GM21447 (cell line): ENCODE data around the gene AKIRIN2.
"Not testable (repeated sequence)": the region's sequence is repeated elsewhere in the genome, so short reads cannot be mapped to it uniquely, and the experiment has no call there.

ENCODE experiments used
- ATAC-seq: cut with Tn5 transposase; IDR thresholded peaks from one replicate; pipeline ENCODE4 v1.9.1; 2021; ENCODE audit not compliant: unreplicated experiment

Gene AKIRIN2

DNA sequence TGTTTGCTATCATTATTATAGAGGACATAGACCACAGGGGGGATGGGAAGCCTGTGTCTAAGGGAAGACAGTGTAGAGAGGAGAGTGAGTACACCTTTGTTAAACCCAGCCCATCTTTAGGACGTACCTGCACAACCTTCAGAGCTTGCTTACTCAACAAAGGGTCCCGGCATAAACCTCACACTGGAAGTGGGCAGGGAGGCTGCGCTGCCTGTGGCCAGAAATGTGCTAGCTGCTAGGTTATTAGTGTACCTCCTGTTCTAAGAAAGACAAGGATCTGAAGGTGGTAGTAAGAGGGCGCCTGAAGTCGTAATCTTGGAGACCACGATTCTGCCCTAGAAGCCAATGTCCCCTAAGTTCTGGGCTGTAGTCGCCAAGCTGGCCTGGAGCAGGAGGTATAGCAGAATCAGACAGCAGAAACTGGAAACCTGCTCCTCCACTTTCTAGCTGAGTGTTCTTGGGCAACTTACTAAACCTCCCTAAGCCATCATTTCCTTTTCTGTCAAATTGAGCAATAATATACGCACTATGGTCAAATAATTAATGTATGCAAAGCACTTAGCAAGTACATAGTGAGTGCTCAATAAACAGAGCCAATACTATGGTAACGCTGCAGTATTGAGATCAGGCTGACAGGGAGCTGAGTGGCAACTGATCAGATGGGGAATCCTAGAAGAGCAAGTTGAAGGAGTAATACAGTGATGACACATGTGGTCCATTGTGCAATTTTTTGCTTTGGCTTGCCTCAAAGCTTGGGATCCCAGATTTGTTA lies 16.8 kb upstream of the AKIRIN2 start:
- no peak for ATAC-seq

DNA sequence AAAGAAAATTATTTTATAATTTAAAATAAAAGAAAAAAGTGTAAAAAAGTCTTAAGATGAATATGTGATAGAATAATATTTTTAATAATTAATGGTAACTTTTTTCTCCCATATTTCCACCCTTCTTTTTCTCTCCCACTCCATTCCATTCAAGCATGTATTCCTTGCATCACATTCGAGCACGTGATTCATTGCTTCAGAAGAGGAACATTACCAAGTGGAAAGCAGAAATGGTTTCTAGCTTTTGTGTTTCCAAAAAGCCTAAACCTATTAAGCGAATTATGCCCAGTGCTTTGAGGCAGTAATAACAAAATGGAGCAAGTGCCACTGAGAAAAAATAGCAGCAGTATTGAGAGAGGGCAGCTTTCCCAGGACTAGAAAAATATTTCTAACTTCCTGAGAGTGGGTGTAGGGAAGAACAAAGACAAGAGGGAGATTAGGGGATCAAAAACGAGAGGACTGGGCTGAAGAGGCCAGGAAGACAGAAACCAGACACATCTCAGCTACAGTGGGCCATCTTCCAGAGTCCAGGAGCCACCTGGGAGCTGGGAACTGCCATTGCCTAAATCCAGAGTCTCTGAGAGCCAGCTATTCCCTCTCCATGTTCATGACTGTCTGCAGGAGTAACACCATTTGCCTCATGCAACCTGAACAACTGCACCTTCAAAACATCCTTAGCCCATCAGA lies 15.0 kb upstream of the AKIRIN2 start:
- ATAC-seq = no peak

DNA sequence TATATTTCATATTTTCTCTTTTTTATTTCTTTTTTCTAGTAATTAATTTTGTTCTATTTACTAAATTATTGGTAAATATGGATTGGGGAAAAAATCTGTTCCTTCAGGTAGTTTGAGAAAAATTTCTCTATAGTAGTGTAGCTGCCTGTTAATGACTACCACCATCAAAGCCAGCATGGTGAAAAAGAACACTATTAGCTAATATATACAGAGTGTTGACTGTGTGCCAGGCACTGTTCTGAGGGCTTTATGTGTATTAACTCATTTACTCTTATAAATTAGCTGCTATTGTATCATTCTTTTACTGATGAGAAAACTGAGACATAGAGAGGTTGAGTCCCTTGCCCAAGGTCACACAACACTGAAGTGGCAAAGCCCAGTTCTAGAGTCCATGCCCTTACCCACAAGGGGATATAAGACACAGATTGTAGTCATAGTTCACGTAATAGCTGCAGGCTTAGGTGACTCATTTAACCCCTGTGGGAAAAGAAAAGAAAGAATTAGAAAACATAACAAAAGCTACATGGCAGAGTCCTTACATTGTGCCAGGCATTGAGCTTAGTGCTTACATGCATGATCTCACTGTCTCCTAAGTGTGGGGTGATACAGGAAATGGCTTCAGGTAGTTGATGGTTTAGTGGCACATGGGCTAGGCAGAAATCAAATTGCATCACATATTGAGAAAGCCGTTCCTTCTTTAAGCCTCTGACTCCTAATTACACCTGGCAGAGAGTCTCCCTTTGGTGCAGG lies 12.2 kb upstream of the AKIRIN2 start:
- ATAC-seq = peak; percentile 76

- ATAC-seq = not testable (repeated sequence)
These were observed 10.7 kb upstream of the AKIRIN2 start for GRCh38 chr6:87712713-87713112.

DNA sequence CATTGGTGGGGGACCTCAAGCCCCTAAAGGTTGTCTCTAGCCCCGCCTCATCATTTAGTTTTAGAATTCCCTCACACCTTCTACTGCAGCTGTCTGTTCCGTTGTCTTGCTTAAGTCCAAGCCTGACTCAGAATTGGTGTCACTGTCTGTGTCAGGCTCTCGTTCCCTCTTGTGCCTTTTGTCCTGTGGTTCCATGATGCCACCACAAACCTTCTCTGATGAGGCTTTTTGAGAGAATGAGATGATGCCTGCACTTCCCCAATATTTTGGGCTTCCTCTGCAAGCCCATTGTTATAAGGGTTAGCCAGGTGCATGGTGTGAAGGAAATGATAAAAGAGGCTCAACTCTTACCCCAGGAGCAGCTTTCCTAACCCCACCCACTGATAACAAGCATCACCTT lies 8.1 kb upstream of the AKIRIN2 start:
- no peak for ATAC-seq

DNA sequence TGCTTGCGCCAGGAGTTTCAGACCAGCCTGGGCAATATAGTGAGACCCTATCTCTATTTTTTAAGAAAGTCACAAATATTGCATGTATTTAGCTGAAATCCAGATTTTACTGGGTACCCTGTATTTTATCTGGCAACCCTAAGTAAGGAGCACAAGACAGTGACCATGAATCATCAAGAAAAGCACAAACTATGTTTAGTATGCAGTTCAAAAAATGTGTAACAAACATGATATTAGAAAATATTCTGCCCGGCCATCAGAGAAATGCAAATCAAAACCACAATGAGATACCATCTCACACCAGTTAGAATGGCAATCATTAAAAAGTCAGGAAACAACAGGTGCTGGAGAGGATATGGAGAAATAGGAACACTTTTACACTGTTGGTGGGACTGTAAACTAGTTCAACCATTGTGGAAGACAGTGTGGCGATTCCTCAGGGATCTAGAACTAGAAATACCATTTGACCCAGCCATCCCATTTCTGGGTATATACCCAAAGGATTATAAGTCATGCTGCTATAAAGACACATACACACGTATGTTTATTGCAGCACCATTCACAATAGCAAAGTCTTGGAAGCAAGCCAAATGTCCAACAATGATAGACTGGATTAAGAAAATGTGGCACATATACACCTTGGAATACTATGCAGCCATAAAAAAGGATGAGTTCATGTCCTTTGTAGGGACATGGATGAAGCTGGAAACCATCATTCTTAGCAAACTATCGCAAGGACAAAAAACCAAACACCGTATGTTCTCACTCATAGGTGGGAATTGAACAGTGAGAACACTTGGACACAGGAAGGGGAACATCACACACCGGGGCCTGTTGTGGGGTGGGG lies 6.8 kb upstream of the AKIRIN2 start:
- not testable (repeated sequence) for ATAC-seq

DNA sequence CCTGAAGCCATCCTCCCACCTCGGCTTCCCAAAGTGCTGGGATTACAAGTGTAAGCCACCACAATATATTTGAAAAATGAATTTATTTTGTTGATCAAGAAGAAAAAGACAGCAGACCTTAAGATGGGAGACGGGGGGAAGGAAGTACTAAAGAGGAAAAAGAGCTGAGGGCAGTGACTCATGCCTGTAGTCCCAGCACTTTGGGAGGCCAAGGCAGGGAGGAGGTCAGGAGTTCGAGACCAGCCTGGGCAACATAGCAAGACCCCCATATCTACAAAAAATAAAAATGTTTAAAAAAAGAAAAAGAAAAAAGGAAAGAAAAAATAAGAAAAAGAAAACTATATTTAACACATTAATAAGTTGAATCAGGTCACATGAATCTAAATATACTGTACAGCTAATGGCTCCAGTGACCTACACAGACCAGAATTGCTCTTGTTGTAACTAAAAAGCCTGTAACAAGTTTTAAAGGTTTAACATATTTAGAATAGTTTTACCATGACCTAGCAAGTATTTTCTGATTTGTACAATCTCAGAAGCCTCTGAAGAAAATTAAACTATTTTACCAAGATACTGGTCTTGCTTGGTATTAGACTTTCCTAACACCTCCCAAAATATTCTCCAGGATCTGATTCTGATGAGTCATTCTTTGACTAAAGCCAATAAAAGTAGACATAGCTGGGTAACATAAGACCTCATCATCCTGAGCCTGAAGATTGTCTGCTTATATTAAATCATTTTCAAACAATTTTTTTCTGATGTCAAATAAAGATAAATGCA lies 4.3 kb upstream of the AKIRIN2 start:
- ATAC-seq = no peak

DNA sequence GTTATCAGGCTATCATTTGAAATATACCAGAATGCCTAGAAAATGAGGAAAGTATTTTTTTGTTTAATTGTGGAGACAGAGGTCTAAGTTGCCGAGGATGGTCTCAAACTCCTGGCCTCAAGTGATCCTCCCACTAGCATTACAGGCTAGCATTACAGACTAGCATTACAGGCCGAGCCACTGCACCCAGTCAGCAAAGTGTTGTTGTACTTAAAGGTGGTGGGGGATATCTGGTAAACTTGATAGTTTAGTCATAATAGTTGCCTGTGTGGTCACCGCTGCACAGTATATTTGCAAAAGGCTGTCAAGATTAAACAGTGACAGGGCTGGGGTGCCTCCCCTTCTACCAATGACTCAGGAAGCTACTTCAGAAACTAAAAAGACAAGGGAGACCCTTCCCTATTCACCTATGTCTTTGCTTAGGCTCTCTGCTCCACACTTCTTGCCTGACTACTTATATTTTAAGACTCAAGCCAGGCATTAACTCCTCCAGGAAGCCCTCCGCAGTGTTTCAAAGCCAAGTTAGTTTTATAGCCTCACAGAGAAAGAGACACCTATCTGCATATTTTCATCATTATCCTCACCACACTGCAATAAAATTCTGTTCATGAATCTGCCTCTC lies 3.1 kb upstream of the AKIRIN2 start:
- peak; percentile 50 for ATAC-seq

- not testable (repeated sequence) for ATAC-seq
These were observed 1.0 kb upstream of the AKIRIN2 start for GRCh38 chr6:87703039-87703438.

GRCh38 chr6:87702589-87702945 lies 534 bp upstream of the AKIRIN2 start:
- peak; percentile 12 for ATAC-seq

DNA sequence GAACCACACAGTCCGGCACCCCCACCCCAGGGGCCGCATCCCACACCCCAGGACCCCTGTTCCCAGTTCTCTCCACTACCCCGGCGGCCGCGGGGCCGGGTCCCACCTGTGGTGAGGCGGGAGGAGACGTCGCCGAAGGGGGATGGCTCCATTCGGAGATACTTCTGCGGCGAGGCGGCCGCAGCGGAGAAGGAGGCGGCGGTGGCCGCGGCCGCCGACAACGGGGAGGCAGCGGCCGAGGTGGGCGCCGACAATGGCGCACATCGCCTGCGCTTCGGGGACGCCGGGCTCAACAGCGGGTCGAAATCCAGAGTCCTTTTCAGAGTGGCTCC lies 723 bp downstream of the AKIRIN2 start:
- no peak for ATAC-seq

DNA sequence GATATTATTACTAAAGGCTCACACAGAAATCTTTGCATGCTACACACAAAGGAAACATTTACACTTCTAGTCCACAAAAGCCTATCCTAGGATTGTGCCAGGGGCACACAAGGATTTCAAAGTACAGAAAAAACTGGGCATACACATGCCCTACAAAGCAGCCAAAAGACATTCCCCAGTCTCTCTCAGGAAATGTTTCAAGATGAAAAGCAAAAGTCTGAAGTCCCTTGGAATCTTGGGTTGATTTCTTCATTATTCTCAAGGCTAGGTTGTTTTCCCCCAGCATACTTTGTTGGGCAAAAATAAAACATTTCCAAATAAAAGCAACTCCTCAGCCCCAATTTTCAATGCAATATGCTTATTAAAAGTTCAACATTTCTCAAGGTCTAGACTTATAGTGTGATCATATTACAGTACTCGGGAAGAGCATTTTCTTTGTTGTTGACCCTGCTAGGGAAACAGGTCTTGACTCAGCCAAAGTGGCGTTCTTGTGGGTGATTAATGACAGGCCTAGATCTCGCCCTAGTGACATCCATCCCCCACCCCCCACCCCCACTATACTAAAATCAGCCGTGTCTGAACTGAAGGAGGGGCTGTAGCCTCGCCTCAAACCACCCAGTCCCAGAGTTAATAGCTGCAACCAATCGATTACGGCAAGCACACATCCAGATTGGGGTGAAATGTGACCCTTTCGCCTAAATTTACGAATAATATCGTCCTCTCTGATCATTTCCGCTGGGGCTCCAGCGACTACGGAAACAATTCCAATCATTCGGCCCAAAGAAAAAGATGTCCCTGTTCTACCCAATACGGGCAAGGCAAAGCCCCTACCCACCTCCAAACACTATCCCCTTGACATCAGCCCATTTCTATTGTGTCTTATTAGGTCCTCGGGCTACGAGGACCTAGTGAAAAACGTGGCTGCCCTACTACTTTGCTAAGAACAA lies 1.4 kb downstream of the AKIRIN2 start:
- ATAC-seq = no peak

DNA sequence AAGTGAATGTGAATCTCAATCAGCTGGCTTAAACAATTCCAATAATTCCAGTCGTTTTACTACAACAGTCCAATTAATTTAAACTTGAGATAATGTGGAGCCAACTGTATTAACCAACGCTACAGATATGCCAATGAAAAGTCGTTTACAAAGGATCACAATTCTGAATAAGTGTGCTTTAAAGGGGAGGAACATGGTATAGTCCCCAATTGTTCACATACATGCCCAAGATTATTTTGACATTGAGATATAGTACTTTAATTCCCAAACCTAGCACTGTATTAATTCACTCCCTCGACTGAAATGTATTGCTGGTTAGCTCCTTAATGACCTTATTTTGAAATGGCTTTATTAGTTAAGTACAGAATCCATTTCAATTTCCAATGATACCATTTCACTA lies 2.5 kb downstream of the AKIRIN2 start:
- no peak for ATAC-seq

- ATAC-seq = no peak
These were observed 3.5 kb downstream of the AKIRIN2 start for GRCh38 chr6:87698547-87699006.

- no peak for ATAC-seq
These were observed 4.2 kb downstream of the AKIRIN2 start for GRCh38 chr6:87697581-87698546.

DNA sequence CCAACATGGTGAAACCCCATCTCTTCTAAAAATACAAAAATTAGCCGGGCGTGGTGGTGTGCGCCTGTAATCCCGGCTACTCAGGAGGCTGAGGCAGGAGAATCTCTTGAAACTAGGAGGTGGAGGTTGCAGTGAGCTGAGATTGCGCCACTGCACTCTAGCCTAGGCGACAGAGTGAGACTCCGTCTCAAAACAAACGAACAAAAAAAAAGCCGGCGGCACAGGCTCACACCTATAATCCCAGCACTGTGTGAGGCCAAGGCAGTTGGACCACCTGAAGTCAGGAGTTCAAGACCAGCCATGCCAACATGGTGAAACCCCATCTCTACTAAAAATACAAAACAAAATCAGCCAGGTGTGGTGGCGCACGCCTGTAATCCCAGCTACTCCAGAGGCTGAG lies 5.2 kb downstream of the AKIRIN2 start:
- ATAC-seq = not testable (repeated sequence)

- ATAC-seq = no peak
These were observed 9.9 kb downstream of the AKIRIN2 start for GRCh38 chr6:87692086-87692485.

DNA sequence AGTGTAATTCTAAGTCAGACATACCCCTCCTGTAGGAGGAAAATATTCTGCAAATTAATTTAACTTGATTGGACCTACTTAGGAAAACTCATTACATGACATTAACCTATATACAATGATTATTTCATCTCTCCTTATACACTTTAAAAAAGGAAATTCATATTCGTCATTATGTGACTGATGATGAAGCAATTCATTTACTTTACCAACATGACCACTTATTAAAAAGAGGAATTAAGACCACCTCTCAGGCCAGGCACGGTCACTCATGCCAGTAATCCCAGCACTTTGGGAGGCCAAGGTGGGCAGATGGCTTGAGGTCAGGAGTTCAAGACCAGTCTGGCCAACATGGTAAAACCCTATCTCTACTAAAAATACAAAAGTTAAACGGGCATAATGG lies 11.6 kb downstream of the AKIRIN2 start:
- no peak for ATAC-seq
